Colonic mucosa (tissue), 4 donors: ENCODE results near the gene RAB40B. TPM values are rescaled to one million over a fixed set of nuclear protein-coding genes. Genes with fewer than 3 reads are reported as not detected.

Source experiments
- DNase-seq: peaks from one replicate; pipeline ENCODE4 v3.0.0-alpha.2; 2020
- H3K27ac ChIP-seq: fragments of 200-600 bp; one replicate; pipeline ENCODE4 v1.8.0; 2021
- H3K27me3 ChIP-seq: fragments of 200-600 bp; one replicate; pipeline ENCODE4 v1.8.0; 2021
- H3K36me3 ChIP-seq: fragments of 200-600 bp; one replicate; pipeline ENCODE4 v1.8.0; 2021
- H3K4me1 ChIP-seq: fragments of 200-600 bp; one replicate; pipeline ENCODE4 v1.8.0; 2021; ENCODE audit warnings: mild to moderate bottlenecking
- H3K4me3 ChIP-seq: fragments of 200-600 bp; one replicate; pipeline ENCODE4 v1.8.0; 2021
- H3K9ac ChIP-seq, 2 donors: one replicate each; pipeline ENCODE4 v1.7.0; 2013; ENCODE audit warnings: control low read depth in 2 of 2, low read depth in 2 of 2, low read length in 2 of 2
- H3K9me3 ChIP-seq: fragments of 200-600 bp; one replicate; pipeline ENCODE4 v1.8.0; 2021
- intact Hi-C: fragments of 100-400 bp; cut with DNase I; formaldehyde crosslinking; loops from one replicate; pipeline ENCODE4 v1.14.1; 2022
- total RNA-seq, 2 donors: library from RNA; stranded (reverse); fragmentation: NEBNext Ultra II Directional in 1 of 2; extraction: Animal tissue kit (Norgen Biotek cat#: 25700) in 1 of 2; gene quantifications; one replicate each; pipeline ENCODE4 v1.2.1, GENCODE V29; 2021
- TF ChIP-seq, protein P1 (sequence below): fragments of 200-600 bp; IDR thresholded peaks from one replicate; pipeline ENCODE4 v1.8.0; 2022; ENCODE audit warnings: antibody characterized with exemption, mild to moderate bottlenecking
- donor health status: healthy.
- donor health status: DM: no; HTN: no; CAD: no.
- donor health status: DM: no; HTN: no; CAD: no.

The RAB40B gene
- total RNA-seq, 2 donors from 2014 or later = 34.7 to 35.8 TPM

- DNase-seq = no peak
- no peak overlapping the region for H3K27ac ChIP-seq
- H3K9ac ChIP-seq = no peak overlapping the region
- H3K4me1 ChIP-seq = no peaks in the 10 kb centered on the region
- TF ChIP-seq, protein P1, sequence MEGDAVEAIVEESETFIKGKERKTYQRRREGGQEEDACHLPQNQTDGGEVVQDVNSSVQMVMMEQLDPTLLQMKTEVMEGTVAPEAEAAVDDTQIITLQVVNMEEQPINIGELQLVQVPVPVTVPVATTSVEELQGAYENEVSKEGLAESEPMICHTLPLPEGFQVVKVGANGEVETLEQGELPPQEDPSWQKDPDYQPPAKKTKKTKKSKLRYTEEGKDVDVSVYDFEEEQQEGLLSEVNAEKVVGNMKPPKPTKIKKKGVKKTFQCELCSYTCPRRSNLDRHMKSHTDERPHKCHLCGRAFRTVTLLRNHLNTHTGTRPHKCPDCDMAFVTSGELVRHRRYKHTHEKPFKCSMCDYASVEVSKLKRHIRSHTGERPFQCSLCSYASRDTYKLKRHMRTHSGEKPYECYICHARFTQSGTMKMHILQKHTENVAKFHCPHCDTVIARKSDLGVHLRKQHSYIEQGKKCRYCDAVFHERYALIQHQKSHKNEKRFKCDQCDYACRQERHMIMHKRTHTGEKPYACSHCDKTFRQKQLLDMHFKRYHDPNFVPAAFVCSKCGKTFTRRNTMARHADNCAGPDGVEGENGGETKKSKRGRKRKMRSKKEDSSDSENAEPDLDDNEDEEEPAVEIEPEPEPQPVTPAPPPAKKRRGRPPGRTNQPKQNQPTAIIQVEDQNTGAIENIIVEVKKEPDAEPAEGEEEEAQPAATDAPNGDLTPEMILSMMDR = no peak
- H3K36me3 ChIP-seq = peaks cover 3% of the 10 kb centered on the region
- H3K27me3 ChIP-seq = no peaks in the 10 kb centered on the region
- intact Hi-C loops = no loop called here
- H3K4me3 ChIP-seq = no peak overlapping the region
- H3K9me3 ChIP-seq = no peaks in the 10 kb centered on the region
These were observed 67.0 kb downstream of the RAB40B start for GRCh38 chr17:82631544-82631943.

GRCh38 chr17:82630212-82630611, 68.3 kb downstream of the RAB40B start:
- H3K9ac ChIP-seq = no peak overlapping the region
- H3K4me1 ChIP-seq = no peaks in the 10 kb centered on the region
- DNase-seq = no peak
- H3K27ac ChIP-seq = no peak overlapping the region
- intact Hi-C loops = no loop called here
- peaks cover 3% of the 10 kb centered on the region for H3K36me3 ChIP-seq
- no peak overlapping the region for H3K4me3 ChIP-seq
- no peaks in the 10 kb centered on the region for H3K27me3 ChIP-seq
- TF ChIP-seq, protein P1 = no peak
- no peaks in the 10 kb centered on the region for H3K9me3 ChIP-seq

DNA sequence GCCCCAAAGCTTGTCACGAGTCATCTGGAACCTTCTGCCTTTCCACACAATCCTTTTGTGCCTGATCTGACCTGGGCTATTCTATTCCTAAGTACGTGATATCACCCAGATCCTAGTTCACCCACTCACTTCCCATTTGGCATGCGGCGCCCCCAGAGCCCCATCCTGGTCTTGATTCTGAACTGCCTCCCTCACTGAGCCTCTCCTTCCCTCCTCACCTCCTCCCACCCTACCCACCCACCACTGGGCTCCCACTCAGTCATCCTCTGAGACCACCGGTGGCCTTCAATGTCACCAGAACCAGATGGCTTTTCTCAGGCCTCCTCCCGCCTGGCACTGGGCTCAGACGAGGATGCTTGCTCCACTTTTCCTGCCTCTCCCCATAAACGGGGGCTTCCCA, 68.8 kb downstream of the RAB40B start:
- DNase-seq = no peak
- H3K36me3 ChIP-seq = peaks cover 3% of the 10 kb centered on the region
- no peaks in the 10 kb centered on the region for H3K4me1 ChIP-seq
- no peak overlapping the region for H3K27ac ChIP-seq
- no peak overlapping the region for H3K9ac ChIP-seq
- intact Hi-C loops = no loop called here
- H3K9me3 ChIP-seq = no peaks in the 10 kb centered on the region
- H3K4me3 ChIP-seq = no peak overlapping the region
- TF ChIP-seq, protein P1 = no peak
- H3K27me3 ChIP-seq = no peaks in the 10 kb centered on the region

DNA sequence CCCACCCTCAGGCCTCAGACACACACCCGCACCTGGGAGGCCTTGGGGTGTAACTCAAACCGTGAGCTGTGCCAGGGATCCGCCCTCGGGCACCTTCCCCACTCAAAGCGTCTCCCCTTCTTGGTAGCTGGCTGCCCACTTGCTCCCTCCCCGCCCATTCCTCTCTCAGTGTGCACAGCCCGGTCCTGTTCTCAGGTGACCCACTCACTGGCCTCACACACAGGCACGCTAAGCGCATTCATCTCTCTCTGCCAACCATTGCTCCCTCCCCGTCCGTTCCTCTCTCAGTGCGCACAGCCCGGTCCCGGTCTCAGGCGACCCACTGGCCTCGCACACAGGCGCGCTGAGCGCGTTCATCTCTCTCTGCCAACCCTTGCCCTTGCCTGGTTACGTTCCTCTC, 71.1 kb downstream of the RAB40B start:
- Histone ChIP-seq H3K9ac (no peak overlapping the region), H3K36me3 (peaks cover 3% of the 10 kb centered on the region), H3K27me3 (no peaks in the 10 kb centered on the region), H3K4me1 (no peaks in the 10 kb centered on the region), H3K4me3 (no peak overlapping the region), H3K27ac (no peak overlapping the region), H3K9me3 (no peaks in the 10 kb centered on the region)
- intact Hi-C loops = no loop called here
- TF ChIP-seq, protein P1 = no peak
- DNase-seq = no peak

DNA sequence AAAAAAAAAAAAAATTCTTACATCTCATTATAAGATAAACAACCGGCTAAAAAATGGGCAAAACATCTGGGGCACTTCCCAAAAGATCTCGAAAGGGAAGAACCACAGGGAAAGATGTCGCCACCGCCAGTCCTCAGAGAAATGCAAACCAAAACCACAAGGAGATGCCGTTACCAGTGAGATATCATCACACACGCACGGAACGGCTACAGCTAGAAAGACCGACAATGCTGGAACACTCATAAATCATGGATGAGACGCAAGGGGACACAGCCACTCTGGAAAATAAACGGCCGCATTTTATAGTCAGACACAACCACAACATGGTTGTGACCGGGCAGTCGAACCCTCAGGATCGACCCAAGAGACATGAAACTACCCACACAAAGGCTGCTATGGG, 74.8 kb downstream of the RAB40B start:
- no peak overlapping the region for H3K9ac ChIP-seq
- H3K27me3 ChIP-seq = no peaks in the 10 kb centered on the region
- TF ChIP-seq, protein P1 = no peak
- intact Hi-C loops = no loop called here
- no peaks in the 10 kb centered on the region for H3K4me1 ChIP-seq
- H3K36me3 ChIP-seq = peaks cover 5% of the 10 kb centered on the region
- DNase-seq = no peak
- H3K27ac ChIP-seq = no peak overlapping the region
- no peak overlapping the region for H3K4me3 ChIP-seq
- no peaks in the 10 kb centered on the region for H3K9me3 ChIP-seq

DNA sequence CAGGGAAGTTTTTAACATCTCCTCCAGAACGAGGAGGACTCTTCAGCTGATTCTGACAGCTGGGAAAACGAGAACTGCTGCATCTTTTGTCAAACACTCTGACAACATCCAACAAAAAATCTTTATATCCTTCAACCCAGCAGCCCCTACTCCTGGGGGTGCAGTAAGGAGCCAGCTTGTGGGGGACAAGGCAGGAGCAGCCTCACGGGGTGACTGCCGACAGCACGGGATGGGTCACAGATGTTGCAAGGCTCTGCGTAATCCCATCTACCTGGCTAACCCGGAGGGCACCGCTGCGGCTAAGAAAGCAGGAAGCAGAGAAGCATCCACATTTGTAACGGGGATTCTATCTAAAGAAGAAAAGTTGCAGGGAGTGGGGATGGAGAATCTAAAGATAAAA, 78.9 kb downstream of the RAB40B start:
- Histone ChIP-seq H3K9me3 (no peaks in the 10 kb centered on the region), H3K4me1 (no peaks in the 10 kb centered on the region), H3K36me3 (peaks cover 18% of the 10 kb centered on the region), H3K4me3 (no peak overlapping the region), H3K9ac (no peak overlapping the region), H3K27ac (no peak overlapping the region), H3K27me3 (no peaks in the 10 kb centered on the region)
- TF ChIP-seq, protein P1 = no peak
- intact Hi-C loops = no loop called here
- DNase-seq = no peak
